Smooth muscle cell (in vitro differentiated cells): ENCODE measurements around the gene EIF4G3. TPM values are rescaled to one million over a fixed set of nuclear protein-coding genes. Genes with fewer than 3 reads are reported as not detected.

ENCODE experiments used
- DNase-seq: peaks from one replicate; lab custom pipeline; 2025; ENCODE audit not compliant: unreplicated experiment; lab: John Stamatoyannopoulos, UW
- H2AFZ ChIP-seq: fragments of 200-600 bp; sonication (generic); 2 replicates; pipeline ENCODE4 v1.6.0; 2016; ENCODE audit warnings: antibody characterized with exemption, low read depth, mild to moderate bottlenecking
- H3F3A ChIP-seq: fragments of 200-600 bp; sonication (generic); 2 replicates; pipeline ENCODE4 v1.6.0; 2017; ENCODE audit warnings: antibody characterized with exemption, low read depth
- H3K27ac ChIP-seq: fragments of 200-600 bp; sonication (generic); 2 replicates; pipeline ENCODE4 v1.5.1; 2016; ENCODE audit warnings: low read depth, mild to moderate bottlenecking
- H3K27me3 ChIP-seq: fragments of 200-600 bp; sonication (generic); 2 replicates; pipeline ENCODE4 v1.6.1; 2016; ENCODE audit warnings: low read depth, mild to moderate bottlenecking
- H3K36me3 ChIP-seq: fragments of 200-600 bp; sonication (generic); 2 replicates; pipeline ENCODE4 v1.5.1; 2016; ENCODE audit warnings: low read depth
- H3K4me1 ChIP-seq: fragments of 200-600 bp; sonication (generic); 2 replicates; pipeline ENCODE4 v1.5.1; 2016; ENCODE audit warnings: low read depth
- H3K4me2 ChIP-seq: fragments of 200-600 bp; sonication (generic); 2 replicates; pipeline ENCODE4 v1.6.0; 2016; ENCODE audit warnings: mild to moderate bottlenecking
- H3K4me3 ChIP-seq: fragments of 200-600 bp; sonication (generic); 2 replicates; pipeline ENCODE4 v1.5.1; 2016; ENCODE audit warnings: mild to moderate bottlenecking
- H3K79me2 ChIP-seq: fragments of 200-600 bp; sonication (generic); 2 replicates; pipeline ENCODE4 v1.6.0; 2016; ENCODE audit warnings: low read depth, mild to moderate bottlenecking
- H3K9ac ChIP-seq: fragments of 200-600 bp; sonication (generic); 2 replicates; pipeline ENCODE4 v1.6.0; 2016; ENCODE audit warnings: low read depth
- H3K9me3 ChIP-seq: fragments of 200-600 bp; sonication (generic); replicated peaks from 2 replicates; pipeline ENCODE4 v1.5.1; 2016; ENCODE audit warnings: low read depth
- H4K20me1 ChIP-seq: fragments of 200-600 bp; sonication (generic); 2 replicates; pipeline ENCODE4 v1.6.0; 2016; ENCODE audit warnings: low read depth
- CTCF ChIP-seq: fragments of 200-600 bp; sonication (generic); IDR thresholded peaks from 2 replicates; pipeline ENCODE4 v1.5.1; 2017; ENCODE audit warnings: borderline replicate concordance, mild to moderate bottlenecking, antibody characterized with exemption; ENCODE audit not compliant: insufficient read depth, poor library complexity, severe bottlenecking
- WGBS: methylation state at CpG from one replicate; pipeline ENCODE4 v1.1.7; 2016; ENCODE audit warnings: low lambda C conversion rate; 5-methylcytosine and 5-hydroxymethylcytosine counted together
- polyA plus RNA-seq: library from polyadenylated mRNA; unstranded; fragments of >200 nt; fragmentation: Nextera tagmentation; extraction: Ambion mirVana; gene quantifications from 2 replicates; pipeline ENCODE4 v1.2.1, GENCODE V29; 2016
- total RNA-seq: library from RNA; depleted of rRNA; stranded (reverse); fragments of >200 nt; gene quantifications from 2 replicates; pipeline ENCODE4 v1.2.3, GENCODE V29; 2014

Gene EIF4G3
- total and polyA plus RNA-seq, 2 experiments from 2014 or later = 31.5 to 49.5 TPM

- Histone ChIP-seq H3K4me3 (no peak overlapping the region), H3K27ac (no peak overlapping the region), H2AFZ (no peak overlapping the region), H4K20me1 (peaks cover 7% of the 10 kb centered on the region), H3K36me3 (peaks cover 13% of the 10 kb centered on the region), H3K4me1 (no peaks in the 10 kb centered on the region), H3F3A (peaks cover 4% of the 10 kb centered on the region), H3K9me3 (no peaks in the 10 kb centered on the region), H3K4me2 (no peak overlapping the region), H3K79me2 (no peaks in the 10 kb centered on the region), H3K27me3 (no peaks in the 10 kb centered on the region), H3K9ac (no peak overlapping the region)
- 98% methylated on average over 21 of the region's 21 CpGs for WGBS
- no peak for DNase-seq
- TF ChIP-seq CTCF = no peak
These were observed 43.0 kb upstream of the EIF4G3 start for GRCh38 chr1:21219674-21220073.

- no peak overlapping the region for H3K4me3 ChIP-seq
- H2AFZ ChIP-seq = no peak overlapping the region
- peaks cover 7% of the 10 kb centered on the region for H4K20me1 ChIP-seq
- no peak overlapping the region for H3K4me2 ChIP-seq
- WGBS = 89% methylated on average over 20 of the region's 20 CpGs
- no peaks in the 10 kb centered on the region for H3K79me2 ChIP-seq
- no peaks in the 10 kb centered on the region for H3K27me3 ChIP-seq
- peaks cover 4% of the 10 kb centered on the region for H3F3A ChIP-seq
- no peaks in the 10 kb centered on the region for H3K9me3 ChIP-seq
- H3K9ac ChIP-seq = no peak overlapping the region
- no peak overlapping the region for H3K27ac ChIP-seq
- no peak for DNase-seq
- peak; percentile 27 for TF ChIP-seq CTCF
- peaks cover 8% of the 10 kb centered on the region for H3K36me3 ChIP-seq
- no peaks in the 10 kb centered on the region for H3K4me1 ChIP-seq
These were observed 41.3 kb upstream of the EIF4G3 start for GRCh38 chr1:21217812-21218596.

GRCh38 chr1:21216835-21217811, 40.4 kb upstream of the EIF4G3 start:
- no peaks in the 10 kb centered on the region for H3K27me3 ChIP-seq
- no peaks in the 10 kb centered on the region for H3K4me1 ChIP-seq
- H3K4me2 ChIP-seq = no peak overlapping the region
- H3K9ac ChIP-seq = no peak overlapping the region
- no peaks in the 10 kb centered on the region for H3K79me2 ChIP-seq
- peaks cover 7% of the 10 kb centered on the region for H4K20me1 ChIP-seq
- H2AFZ ChIP-seq = no peak overlapping the region
- peaks cover 4% of the 10 kb centered on the region for H3F3A ChIP-seq
- no peak overlapping the region for H3K4me3 ChIP-seq
- no peak overlapping the region for H3K27ac ChIP-seq
- H3K36me3 ChIP-seq = peaks cover 8% of the 10 kb centered on the region
- no peaks in the 10 kb centered on the region for H3K9me3 ChIP-seq
- DNase-seq = no peak
- WGBS = 93% methylated on average over 19 of the region's 19 CpGs
- peak; percentile 75 for TF ChIP-seq CTCF
